NCI-H128 (cell line): ENCODE measurements around the gene COPS9.

Experiments used
- DNase-seq: peaks from one replicate; lab custom pipeline; 2025; ENCODE audit not compliant: unreplicated experiment; lab: John Stamatoyannopoulos, UW

COPS9 gene

DNA sequence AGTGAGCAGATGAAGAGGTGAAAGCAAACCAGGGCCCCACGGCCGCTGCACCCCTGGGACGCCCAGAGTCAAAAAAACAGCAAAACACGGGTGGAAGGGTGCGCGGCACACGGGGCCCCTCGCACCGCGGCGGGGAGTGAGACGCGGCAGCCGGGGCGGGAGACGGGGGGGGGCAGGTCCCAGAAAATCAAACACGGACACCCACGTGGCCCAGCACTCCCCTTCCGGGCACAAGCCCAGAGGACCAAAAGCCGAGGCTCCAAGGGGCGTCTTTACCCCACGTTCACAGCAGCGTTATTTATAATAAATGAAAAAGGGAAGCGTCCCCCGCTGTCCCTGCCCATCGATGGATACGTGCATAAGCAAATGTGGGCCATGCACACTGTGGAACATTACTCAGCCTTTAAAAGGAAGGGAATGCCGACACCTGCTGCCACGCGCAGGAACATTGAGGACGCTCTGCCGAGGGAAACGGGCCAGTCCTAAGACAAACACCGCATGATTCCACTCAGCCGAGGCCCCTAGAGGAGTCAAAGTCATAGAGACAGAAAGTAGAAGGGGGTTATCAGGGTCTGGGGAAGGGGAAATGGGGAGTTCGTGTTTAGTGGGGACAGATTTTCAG lies 677 bp upstream of the COPS9 start:
- no peak for DNase-seq

- DNase-seq = no peak
Observed at GRCh38 chr2:240135706-240136012, 446 bp downstream of the COPS9 start.

DNA sequence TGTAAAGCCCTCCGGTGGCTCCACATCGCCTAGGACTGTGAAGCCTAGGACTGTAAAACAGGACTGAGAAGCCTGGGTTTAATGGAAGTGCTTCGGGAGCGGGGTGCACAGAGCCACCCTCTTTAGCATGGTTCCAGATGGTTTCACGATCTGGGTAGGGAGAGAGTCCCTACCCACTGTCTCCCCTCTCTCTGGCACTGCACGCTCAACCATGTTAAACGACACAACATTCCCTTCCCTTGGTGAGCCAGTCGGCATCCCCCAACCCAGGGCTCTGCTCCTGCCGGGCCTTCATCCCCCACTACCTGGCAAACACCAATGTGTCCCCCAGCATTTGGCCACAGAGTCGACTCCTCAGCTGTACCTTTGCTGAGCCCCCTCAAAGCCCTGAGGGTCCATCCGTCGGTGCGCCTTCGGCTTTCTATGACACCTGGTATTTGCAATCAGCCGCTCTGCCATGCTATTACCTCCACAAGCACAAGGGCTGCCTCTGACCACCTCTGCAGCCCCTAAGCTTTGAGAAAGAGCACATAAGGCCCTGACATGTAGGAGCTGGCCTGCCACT lies 1.1 kb downstream of the COPS9 start:
- DNase-seq = no peak

DNA sequence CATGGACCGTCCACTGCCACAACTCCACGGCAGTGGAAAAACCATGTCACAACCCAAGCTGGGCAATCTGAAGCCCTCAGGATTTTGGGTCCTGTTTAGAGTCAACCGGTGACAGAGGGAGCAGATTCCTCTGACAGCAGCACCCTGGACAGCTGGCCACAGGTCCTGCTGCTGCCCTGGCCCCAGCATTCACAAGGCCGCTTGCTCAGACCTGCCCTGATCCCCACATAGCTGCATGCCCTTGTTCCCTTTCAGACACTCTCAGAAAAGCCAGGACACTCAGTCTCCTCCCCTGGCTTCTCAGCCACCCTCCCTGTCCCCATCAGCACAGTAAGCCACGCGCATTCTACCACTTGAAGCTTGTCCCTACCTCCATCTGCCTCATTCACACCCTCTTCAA lies 1.6 kb downstream of the COPS9 start:
- no peak for DNase-seq

- DNase-seq = no peak
Observed at GRCh38 chr2:240133401-240133800, 2.7 kb downstream of the COPS9 start.

DNA sequence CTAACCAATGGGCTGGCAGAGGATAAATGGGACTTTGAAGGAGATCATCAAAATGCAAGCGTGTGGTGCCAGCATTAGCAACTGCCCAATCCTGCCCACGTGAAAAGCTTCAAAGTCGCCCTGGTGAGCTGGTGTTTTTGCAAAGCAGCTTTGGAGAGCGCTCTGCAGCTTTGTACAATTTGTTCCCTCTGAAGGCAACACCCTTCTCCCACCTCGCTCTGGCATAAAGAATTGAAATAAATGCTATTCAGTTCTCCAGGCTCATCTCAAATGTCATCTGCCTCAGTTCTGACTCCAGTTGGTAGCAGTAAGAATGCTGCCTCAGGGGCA lies 3.5 kb downstream of the COPS9 start:
- DNase-seq = no peak

GRCh38 chr2:240131941-240132650 lies 4.0 kb downstream of the COPS9 start:
- no peak for DNase-seq

DNA sequence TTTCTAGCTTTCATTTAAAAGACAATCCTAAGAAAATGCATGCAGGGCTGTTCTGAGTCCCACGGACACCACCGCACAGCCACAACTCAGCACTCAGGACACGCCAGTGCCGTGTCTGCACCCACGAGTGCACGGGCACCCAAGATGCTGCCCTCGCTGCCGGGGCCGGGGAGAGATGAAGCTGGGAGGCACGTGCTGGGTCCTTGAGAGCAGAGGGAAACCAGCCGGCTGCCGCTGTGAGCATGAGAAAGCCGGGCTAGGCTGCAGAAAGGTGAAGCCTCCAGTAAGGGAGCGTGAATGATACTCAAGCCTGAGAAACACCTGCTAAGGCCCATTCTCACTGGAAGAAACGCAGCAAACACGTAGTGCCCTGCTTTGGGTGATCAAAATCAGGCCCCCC lies 4.8 kb downstream of the COPS9 start:
- DNase-seq = no peak

GRCh38 chr2:240130393-240131195 lies 5.5 kb downstream of the COPS9 start:
- no peak for DNase-seq

DNA sequence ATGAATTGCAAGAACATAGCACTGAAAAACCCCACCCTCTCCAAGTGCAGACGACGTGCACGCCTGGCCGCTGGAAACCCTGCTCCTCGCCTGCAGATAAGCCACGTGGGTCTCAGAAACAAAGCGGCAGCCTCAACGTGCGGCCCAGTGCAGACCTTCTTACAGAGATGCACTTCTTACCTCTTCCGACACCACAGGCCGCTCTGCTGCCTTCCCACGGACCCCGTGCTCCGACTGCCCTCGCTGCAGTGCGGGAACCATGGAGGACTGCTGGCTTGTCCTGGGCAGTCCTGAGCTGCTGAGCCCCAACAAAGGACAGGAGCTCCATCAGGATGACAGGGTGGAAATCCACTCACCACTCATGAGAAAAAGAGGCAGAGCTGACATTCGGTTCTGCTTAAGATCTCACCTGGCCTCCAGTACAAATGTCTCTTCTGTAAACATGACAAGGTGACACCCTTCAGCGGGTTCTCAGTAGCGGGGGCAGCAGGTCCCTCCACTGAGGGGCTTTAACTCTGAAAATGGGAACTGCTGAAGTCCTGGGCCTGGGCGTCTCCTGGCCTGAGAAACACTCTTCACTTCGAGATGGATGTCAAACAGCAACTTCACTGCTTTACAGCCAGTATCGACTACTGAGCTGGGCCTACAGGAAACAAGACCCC lies 6.2 kb downstream of the COPS9 start:
- DNase-seq = no peak

DNA sequence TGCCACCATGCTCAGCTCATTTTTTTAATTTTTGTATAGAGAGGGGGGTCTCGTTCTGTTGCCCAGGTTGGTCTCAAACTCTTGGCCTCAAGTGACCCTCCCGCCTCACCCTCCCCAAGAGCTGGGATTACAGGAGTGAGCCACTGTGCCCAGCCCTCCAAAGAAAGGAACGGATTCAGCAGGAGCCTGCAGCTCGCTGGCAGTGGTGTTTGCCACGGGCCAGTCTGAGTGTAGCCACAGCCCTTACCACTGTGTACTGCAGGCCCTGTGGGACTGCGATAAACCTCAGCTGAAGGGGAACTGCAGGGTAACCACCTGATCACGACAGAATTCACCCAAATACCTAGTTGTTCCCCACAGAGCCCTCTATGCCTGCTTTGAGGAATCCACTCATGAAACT lies 6.8 kb downstream of the COPS9 start:
- no peak for DNase-seq

DNA sequence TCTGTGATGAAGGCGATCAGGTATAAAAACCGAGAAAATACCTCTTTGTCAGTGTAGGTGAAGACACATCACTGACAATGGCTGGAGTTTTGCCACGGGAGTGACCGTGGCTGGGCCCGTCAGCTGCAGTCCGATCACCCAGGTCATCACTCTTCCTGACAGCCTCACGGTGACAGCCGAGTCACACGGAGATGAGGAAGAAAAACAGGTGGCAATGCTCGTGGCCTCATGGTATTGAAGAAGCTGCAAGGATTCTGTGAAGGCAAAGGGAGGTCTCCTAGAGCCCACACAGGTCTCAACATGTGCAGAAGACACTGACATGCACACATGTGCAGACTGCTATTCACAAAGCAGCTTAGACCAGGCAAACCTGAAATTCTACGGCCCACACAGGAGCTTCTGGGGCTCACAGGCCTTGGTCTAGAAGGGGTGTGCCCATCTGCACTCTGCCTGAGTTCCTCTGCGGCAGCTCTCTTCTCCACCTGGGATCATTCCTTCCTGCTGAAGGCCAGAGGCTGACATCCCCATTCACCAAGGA lies 7.4 kb downstream of the COPS9 start:
- no peak for DNase-seq

DNA sequence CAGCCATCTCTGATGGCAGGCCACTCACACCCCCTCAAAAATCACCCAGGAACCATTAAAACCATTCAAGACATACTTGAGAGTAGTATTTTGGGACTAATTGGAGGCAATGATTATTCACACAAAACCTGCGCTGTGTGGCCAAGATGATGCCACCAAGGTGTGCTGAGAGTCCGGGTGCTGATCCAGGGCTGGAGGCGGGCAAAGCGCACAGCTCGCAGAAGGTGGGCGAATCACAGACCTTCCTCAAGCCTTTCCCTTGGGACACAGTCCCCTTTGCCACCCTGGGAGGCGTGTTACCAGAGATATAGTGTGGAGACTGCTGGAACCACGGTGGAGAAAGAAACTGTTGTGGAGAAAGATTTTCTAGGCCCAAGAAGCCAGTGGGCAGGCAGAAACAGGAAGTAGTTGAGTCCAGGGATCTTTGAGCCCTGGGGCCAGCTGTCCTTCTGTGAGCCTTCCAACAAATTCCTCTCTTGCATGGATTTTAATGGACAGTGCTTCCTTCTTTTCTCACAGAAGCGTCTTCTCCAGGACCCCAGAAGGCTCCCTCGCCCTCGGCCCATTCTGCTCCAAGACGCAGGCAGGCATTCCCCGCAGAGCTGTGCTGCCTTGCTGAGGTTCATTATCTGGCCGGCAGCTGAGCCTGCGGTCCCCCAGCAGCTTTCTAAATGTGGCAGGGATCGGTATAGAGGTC lies 8.0 kb downstream of the COPS9 start:
- no peak for DNase-seq

- DNase-seq = no peak
Observed at GRCh38 chr2:240127191-240127750, 8.8 kb downstream of the COPS9 start.

DNA sequence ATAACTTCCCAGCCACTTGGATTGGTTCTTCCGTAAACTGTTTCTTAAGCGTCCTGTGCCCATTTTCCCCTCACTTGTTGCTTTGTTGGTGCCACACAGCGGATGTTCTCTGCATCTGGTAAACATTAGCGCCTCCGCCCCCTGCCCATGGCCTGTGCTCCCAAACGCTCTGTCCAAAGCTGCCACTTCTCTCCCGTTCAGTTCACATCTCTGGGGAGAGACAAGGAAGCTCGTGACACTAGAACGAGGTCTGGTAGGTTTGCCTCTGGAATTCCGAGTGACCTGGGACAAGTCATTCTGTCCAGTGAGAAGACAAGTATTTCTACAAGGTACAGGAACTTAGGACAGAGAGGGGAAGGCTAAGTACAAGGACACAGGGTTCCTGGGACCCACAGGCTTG lies 9.4 kb downstream of the COPS9 start:
- DNase-seq = no peak

- DNase-seq = no peak
Observed at GRCh38 chr2:240125742-240126141, 10.4 kb downstream of the COPS9 start.

- no peak for DNase-seq
Observed at GRCh38 chr2:240124651-240125030, 11.5 kb downstream of the COPS9 start.

DNA sequence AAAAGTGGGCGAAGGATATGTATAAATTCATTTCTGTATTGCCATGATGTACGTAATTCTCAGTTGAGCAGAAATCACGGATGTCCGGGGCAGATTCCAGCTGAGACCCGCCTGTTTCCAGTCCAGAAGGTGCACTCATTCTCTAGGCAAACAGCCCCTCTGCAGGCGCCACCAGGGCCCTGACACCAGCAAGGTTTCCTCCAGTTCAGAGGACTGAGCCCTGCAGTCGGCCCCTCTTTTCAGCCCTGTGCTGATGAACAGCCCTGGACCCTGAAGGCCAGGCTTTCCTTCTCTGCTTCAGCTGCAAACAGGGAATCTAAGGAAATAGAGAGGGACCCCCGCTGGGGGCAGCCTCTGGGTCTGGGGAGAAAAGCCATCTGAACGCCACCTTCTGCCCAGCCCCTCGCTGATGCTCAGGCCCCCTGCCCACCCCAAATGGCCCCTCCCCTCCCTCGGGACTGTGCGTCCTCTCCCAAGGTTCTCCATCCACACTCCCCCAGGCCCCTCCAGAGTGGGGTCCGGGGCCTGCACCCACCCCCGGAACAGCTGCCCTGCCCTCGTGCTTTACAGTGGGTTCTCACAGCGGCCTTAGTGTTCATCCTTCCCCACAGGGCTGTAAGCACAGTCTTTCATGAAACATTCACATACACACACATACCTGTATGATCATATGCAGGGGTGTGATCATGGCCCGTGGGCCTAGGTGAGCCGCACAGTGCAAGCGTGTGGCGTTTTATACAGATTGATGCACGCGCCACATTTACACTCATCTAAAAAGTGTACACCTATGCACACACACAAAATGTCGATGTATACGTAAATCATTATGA lies 12.1 kb downstream of the COPS9 start:
- DNase-seq = no peak

- DNase-seq = no peak
Observed at GRCh38 chr2:240121675-240122074, 14.4 kb downstream of the COPS9 start.

GRCh38 chr2:240121190-240121589 lies 14.9 kb downstream of the COPS9 start:
- no peak for DNase-seq
